IMR-90 (cell line): ENCODE measurements around the gene STXBP6. TPM values are rescaled to one million over a fixed set of nuclear protein-coding genes. Genes with fewer than 3 reads are reported as not detected.

ENCODE experiments used
- ATAC-seq: fragments of 200-7000 bp; cut with Tn5 transposase; 2 replicates; pipeline ENCODE4 v1.9.1; 2020; ENCODE audit warnings: low read depth, mild to moderate bottlenecking, moderate library complexity
- BruUV-seq: library from RNA; stranded (reverse); fragments of 400-500 nt; replicated peaks from 2 replicates; lab custom pipeline; 2021; lab: Mats Ljungman, UMichigan
- CTCF ChIA-PET: fragments of 300-600 bp; formaldehyde crosslinking; extraction: SDS; loops from one replicate; lab custom pipeline; 2021; ENCODE audit warnings: antibody characterized with exemption; lab: Yijun Ruan, JAX
- POLR2A ChIA-PET: fragments of 300-600 bp; sonication (Branson Sonifier 250); formaldehyde crosslinking; loops from one replicate; lab custom pipeline; 2022; ENCODE audit warnings: antibody characterized with exemption; ENCODE audit not compliant: unreplicated experiment; lab: Charles Lee
- DNase-seq: peaks from one replicate; pipeline ENCODE4 v3.0.0; 2013
- H2AFZ ChIP-seq: replicated peaks from 2 replicates; pipeline ENCODE3; 2013; ENCODE audit warnings: low read length, mild to moderate bottlenecking; ENCODE audit not compliant: poor library complexity
- H2AK5ac ChIP-seq: 2 replicates; pipeline ENCODE4 v1.6.1; 2013; ENCODE audit warnings: low read depth, low read length, inconsistent platforms
- H2AK9ac ChIP-seq: replicated peaks from 2 replicates; pipeline ENCODE3; 2013; ENCODE audit warnings: mild to moderate bottlenecking, low read depth, low read length, moderate library complexity; ENCODE audit not compliant: poor library complexity
- H2BK120ac ChIP-seq: 2 replicates; pipeline ENCODE4 v1.6.1; 2013; ENCODE audit warnings: low read depth, low read length, inconsistent platforms
- H2BK15ac ChIP-seq: 3 replicates; pipeline ENCODE4 v1.6.1; 2013; ENCODE audit warnings: low read depth, low read length, inconsistent platforms
- H2BK20ac ChIP-seq: 2 replicates; pipeline ENCODE4 v1.6.1; 2013; ENCODE audit warnings: low read depth, mild to moderate bottlenecking, inconsistent platforms, low read length, moderate library complexity
- H2BK5ac ChIP-seq: 2 replicates; pipeline ENCODE4 v1.6.1; 2013; ENCODE audit warnings: mild to moderate bottlenecking, low read depth, low read length, inconsistent platforms; ENCODE audit not compliant: poor library complexity, severe bottlenecking
- H3K14ac ChIP-seq: replicated peaks from 2 replicates; pipeline ENCODE4 v1.6.1; 2013; ENCODE audit warnings: low read depth, low read length, inconsistent platforms
- H3K18ac ChIP-seq: 2 replicates; pipeline ENCODE4 v1.6.1; 2013; ENCODE audit warnings: low read depth, low read length, control low read depth
- H3K23ac ChIP-seq: 2 replicates; pipeline ENCODE4 v1.6.1; 2013; ENCODE audit warnings: low read depth, low read length, inconsistent platforms
- H3K27ac ChIP-seq: 2 replicates; pipeline ENCODE4 v1.5.1; 2013; ENCODE audit warnings: mild to moderate bottlenecking, control low read depth, low read length; ENCODE audit not compliant: insufficient read depth
- H3K27me3 ChIP-seq: 2 replicates; pipeline ENCODE4 v1.6.1; 2013; ENCODE audit warnings: low read length; ENCODE audit not compliant: control insufficient read depth, insufficient read depth
- H3K36me3 ChIP-seq: 2 replicates; pipeline ENCODE4 v1.6.1; 2013; ENCODE audit warnings: low read length, mixed read lengths; ENCODE audit not compliant: control insufficient read depth, insufficient read depth
- H3K4ac ChIP-seq: 2 replicates; pipeline ENCODE4 v1.6.1; 2013; ENCODE audit warnings: low read depth, low read length, inconsistent platforms
- H3K4me1 ChIP-seq: 2 replicates; pipeline ENCODE4 v1.6.1; 2013; ENCODE audit warnings: low read length, mixed read lengths; ENCODE audit not compliant: control insufficient read depth, insufficient read depth
- H3K4me2 ChIP-seq: 2 replicates; pipeline ENCODE4 v1.6.1; 2013; ENCODE audit warnings: low read depth, mild to moderate bottlenecking, control low read depth, low read length, moderate library complexity
- H3K4me3 ChIP-seq: 2 replicates; pipeline ENCODE4 v1.5.1; 2013; ENCODE audit warnings: low read depth, mild to moderate bottlenecking, control low read depth, low read length, moderate library complexity; ENCODE audit not compliant: insufficient read depth
- H3K56ac ChIP-seq: 2 replicates; pipeline ENCODE4 v1.6.1; 2013; ENCODE audit warnings: low read length, inconsistent platforms; ENCODE audit not compliant: insufficient read depth; ENCODE audit errors: extremely low read depth
- H3K79me1 ChIP-seq, 2 experiments: 2 replicates each; pipeline ENCODE4 v1.6.1; 2013; ENCODE audit warnings: low read length in 2 of 2, inconsistent platforms in 1 of 2, low read depth in 1 of 2
- H3K9ac ChIP-seq: 2 replicates; pipeline ENCODE4 v1.6.1; 2013; ENCODE audit warnings: low read depth, low read length, control low read depth
- H3K9me1 ChIP-seq: 2 replicates; pipeline ENCODE4 v1.6.1; 2013; ENCODE audit warnings: low read length, inconsistent platforms; ENCODE audit not compliant: insufficient read depth
- H3K9me3 ChIP-seq: 2 replicates; pipeline ENCODE4 v1.6.1; 2013; ENCODE audit warnings: low read length; ENCODE audit not compliant: control insufficient read depth, insufficient read depth
- H4K20me1 ChIP-seq: 2 replicates; pipeline ENCODE4 v1.6.1; 2013; ENCODE audit warnings: low read length, inconsistent platforms; ENCODE audit not compliant: insufficient read depth
- H4K5ac ChIP-seq: 2 replicates; pipeline ENCODE4 v1.6.1; 2013; ENCODE audit warnings: mild to moderate bottlenecking, low read depth, low read length, control low read depth
- H4K8ac ChIP-seq, 2 experiments: 2 replicates each; pipeline ENCODE4 v1.6.1; 2013; ENCODE audit warnings: low read depth in 2 of 2, low read length in 2 of 2, control low read depth in 1 of 2, inconsistent platforms in 1 of 2
- H4K91ac ChIP-seq: 2 replicates; pipeline ENCODE4 v1.6.1; 2013; ENCODE audit warnings: low read depth, low read length, inconsistent platforms; ENCODE audit not compliant: insufficient read depth
- CEBPB ChIP-seq: IDR thresholded peaks from 2 replicates; pipeline ENCODE4 v1.6.1; 2012; ENCODE audit warnings: low read depth, low read length, improper control_type of control experiment
- FOS ChIP-seq: fragments of 150-350 bp; IDR thresholded peaks from 2 replicates; pipeline ENCODE4 v1.6.1; 2016; ENCODE audit warnings: low read depth, low read length
- MAFK ChIP-seq: IDR thresholded peaks from 2 replicates; pipeline ENCODE4 v1.6.1; 2012; ENCODE audit warnings: low read depth, low read length, improper control_type of control experiment
- MXI1 ChIP-seq: IDR thresholded peaks from 2 replicates; pipeline ENCODE4 v1.6.1; 2012; ENCODE audit warnings: low read depth, mild to moderate bottlenecking, low read length, moderate library complexity, borderline replicate concordance
- NFE2L2 ChIP-seq: fragments of 150-350 bp; IDR thresholded peaks from 2 replicates; pipeline ENCODE4 v1.6.1; 2016; ENCODE audit warnings: low read depth, mild to moderate bottlenecking, low read length
- RAD21 ChIP-seq: IDR thresholded peaks from 2 replicates; pipeline ENCODE4 v1.6.1; 2012; ENCODE audit warnings: low read length, improper control_type of control experiment
- RCOR1 ChIP-seq: IDR thresholded peaks from 2 replicates; pipeline ENCODE4 v1.6.1; 2012; ENCODE audit warnings: mild to moderate bottlenecking, low read length, improper control_type of control experiment; ENCODE audit not compliant: insufficient replicate concordance
- RFX5 ChIP-seq: IDR thresholded peaks from 2 replicates; pipeline ENCODE4 v1.8.0; 2012; ENCODE audit warnings: low read depth, mild to moderate bottlenecking, low read length, moderate library complexity
- WGBS, 2 experiments: methylation state at CpG; one replicate each; pipeline versions ENCODE4 v1.1.5 to v1.1.7; 2013; ENCODE audit warnings: missing lambda C conversion rate in 2 of 2; ENCODE audit not compliant: insufficient read length in 1 of 2; ENCODE audit errors: extremely low coverage in 2 of 2; 5-methylcytosine and 5-hydroxymethylcytosine counted together
- dilution Hi-C: fragments of 300-500 bp; cut with HindIII; formaldehyde crosslinking; loops from one replicate; pipeline ENCODE4 v1.14.3; 2018; ENCODE audit warnings: low sequenced_read_pairs; ENCODE audit not compliant: unreplicated experiment
- in situ Hi-C: fragments of 300-500 bp; cut with MboI; formaldehyde crosslinking; loops from 3 replicates; pipeline ENCODE4 v1.14.3; 2019; ENCODE audit warnings: low sequenced_read_pairs, inconsistent platforms, mixed read lengths
- intact Hi-C: fragments of 100-400 bp; cut with micrococcal nuclease; formaldehyde crosslinking; loops from 2 replicates; pipeline ENCODE4 v1.10.0; 2022
- polyA plus RNA-seq, 3 experiments: library from polyadenylated mRNA; depleted of rRNA; stranded (reverse); fragments of >200 nt; gene quantifications; 2 replicates each; pipeline ENCODE4 v1.2.3, GENCODE V29; 2012; ENCODE audit warnings: low replicate concordance in 1 of 3
- total RNA-seq: library from RNA; depleted of rRNA; stranded (reverse); fragments of >200 nt; gene quantifications from 2 replicates; pipeline ENCODE4 v1.2.3, GENCODE V29; 2012
- TF ChIP-seq, protein P1 (sequence below): conservative IDR thresholded peaks from 2 replicates; pipeline ENCODE4 v1.5.1; 2012; ENCODE audit warnings: mild to moderate bottlenecking, low read depth, low read length, improper control_type of control experiment

The STXBP6 gene
- total and polyA plus RNA-seq, 2 of the 4 experiments (the other 2 are of a cell fraction), result 14.2 to 14.3 TPM

DNA sequence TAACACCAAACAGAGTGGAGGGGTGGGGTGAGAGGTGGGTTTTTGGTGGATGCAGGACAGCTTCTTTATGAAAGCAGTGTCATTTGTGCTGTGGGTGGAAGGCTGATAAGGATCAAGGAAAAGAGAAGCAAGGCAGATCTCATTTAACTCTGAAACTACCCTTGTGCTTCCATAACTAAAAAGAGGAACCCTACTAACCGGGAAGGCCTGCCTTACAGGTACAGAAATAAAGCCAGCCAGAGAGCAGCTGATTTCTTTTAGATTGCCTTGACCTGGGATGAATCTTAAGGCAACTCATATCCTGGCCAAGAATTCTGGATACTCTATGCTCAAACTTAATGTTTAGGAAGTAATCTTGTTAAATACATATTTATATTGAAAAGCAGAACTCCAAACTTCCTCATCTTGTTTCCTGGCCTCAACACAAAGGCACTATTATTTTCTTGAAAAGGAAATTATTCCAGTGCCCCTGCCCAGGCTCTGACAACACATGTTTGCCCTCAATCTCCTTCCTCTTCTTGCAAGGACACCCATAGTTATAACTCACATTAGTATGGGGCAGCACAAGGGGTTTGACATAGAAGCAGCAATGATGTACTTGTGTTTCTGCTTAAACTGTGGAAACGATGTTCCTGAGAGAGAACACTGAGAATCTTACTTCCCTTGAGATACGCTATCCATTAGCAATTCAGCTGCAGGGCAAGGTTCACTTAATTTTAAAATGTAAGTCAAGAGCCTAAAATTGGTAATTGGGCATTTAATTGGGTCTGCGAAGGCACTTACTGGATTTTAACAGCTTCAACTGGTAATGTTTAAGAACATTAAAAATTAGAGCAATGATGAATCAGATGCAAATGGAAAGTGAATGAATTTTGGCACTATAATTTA lies 173.7 kb downstream of the STXBP6 start:
- Histone ChIP-seq H2BK5ac (no peak overlapping the region), H4K20me1 (no peaks in the 10 kb centered on the region), H2BK15ac (no peak overlapping the region), H3K9ac (no peak overlapping the region), H3K4me1 (no peaks in the 10 kb centered on the region; the same call in 1 of the 2 replicates), H3K14ac (no peak overlapping the region), H2AK5ac (no peak overlapping the region), H3K4me2 (no peak overlapping the region), H4K91ac (no peak overlapping the region), H2BK120ac (no peak overlapping the region), H3K79me1 (no peaks in the 10 kb centered on the region), H2AK9ac (no peak overlapping the region), H3K56ac (no peak overlapping the region), H2BK20ac (no peak overlapping the region), H2AFZ (no peak overlapping the region), H4K5ac (no peak overlapping the region), H3K9me1 (no peaks in the 10 kb centered on the region; the same call in 1 of the 2 replicates), H3K36me3 (no peaks in the 10 kb centered on the region), H3K27ac (no peak overlapping the region), H3K4ac (no peak overlapping the region), H3K27me3 (no peaks in the 10 kb centered on the region), H3K18ac (no peak overlapping the region), H4K8ac (no peak overlapping the region), H3K23ac (no peak overlapping the region), H3K4me3 (no peak overlapping the region), H3K9me3 (no peaks in the 10 kb centered on the region)
- intact Hi-C loops (no loop called here), in situ Hi-C loops (no loop called here), dilution Hi-C loops (no loop called here)
- POLR2A ChIA-PET, result no interaction called here
- no peak for TF ChIP-seq RCOR1
- TF ChIP-seq, protein P1, sequence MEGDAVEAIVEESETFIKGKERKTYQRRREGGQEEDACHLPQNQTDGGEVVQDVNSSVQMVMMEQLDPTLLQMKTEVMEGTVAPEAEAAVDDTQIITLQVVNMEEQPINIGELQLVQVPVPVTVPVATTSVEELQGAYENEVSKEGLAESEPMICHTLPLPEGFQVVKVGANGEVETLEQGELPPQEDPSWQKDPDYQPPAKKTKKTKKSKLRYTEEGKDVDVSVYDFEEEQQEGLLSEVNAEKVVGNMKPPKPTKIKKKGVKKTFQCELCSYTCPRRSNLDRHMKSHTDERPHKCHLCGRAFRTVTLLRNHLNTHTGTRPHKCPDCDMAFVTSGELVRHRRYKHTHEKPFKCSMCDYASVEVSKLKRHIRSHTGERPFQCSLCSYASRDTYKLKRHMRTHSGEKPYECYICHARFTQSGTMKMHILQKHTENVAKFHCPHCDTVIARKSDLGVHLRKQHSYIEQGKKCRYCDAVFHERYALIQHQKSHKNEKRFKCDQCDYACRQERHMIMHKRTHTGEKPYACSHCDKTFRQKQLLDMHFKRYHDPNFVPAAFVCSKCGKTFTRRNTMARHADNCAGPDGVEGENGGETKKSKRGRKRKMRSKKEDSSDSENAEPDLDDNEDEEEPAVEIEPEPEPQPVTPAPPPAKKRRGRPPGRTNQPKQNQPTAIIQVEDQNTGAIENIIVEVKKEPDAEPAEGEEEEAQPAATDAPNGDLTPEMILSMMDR, result no peak
- no peak for TF ChIP-seq FOS
- no peak for TF ChIP-seq RAD21
- TF ChIP-seq RFX5, result no peak
- TF ChIP-seq MAFK, result no peak
- no peak for TF ChIP-seq NFE2L2
- no peak for TF ChIP-seq MXI1
- TF ChIP-seq CEBPB, result no peak
- BruUV-seq, result no TSS peak
- CTCF ChIA-PET, result interaction anchor here (0.8 kb wide), 1 partner anchor 11 kb away, joined by 3 read pairs; no protein-coding TSS in a partner anchor
- DNase-seq, result no peak
- WGBS, 2 experiments, result no CpG with 5 or more reads among the region's 4 CpGs
- ATAC-seq, result no peak
